ENCODE results near the gene LRRTM1.

LRRTM1 gene

GRCh38 chr2:80323610-80324009 lies 19.1 kb upstream of the LRRTM1 start:
- Histone ChIP-seq H3K79me2 (ENCODE audit: insufficient read depth, low read length) (no peaks in the 10 kb centered on the region), H3K4me1 (ENCODE audit: insufficient read depth, low read length) (no peaks in the 10 kb centered on the region), H3K9ac (ENCODE audit: low read depth, low read length) (no peak overlapping the region), H3K9me3 (ENCODE audit: insufficient read depth, low read length, severe bottlenecking) (no peaks in the 10 kb centered on the region), H3K27ac (ENCODE audit: low read length) (no peak overlapping the region), H3K27me3 (ENCODE audit: insufficient read depth, low read length, poor library complexity) (no peaks in the 10 kb centered on the region), H2AFZ (ENCODE audit: low read depth, low read length) (no peak overlapping the region), H3K4me3 (ENCODE audit: low read depth in 1 of 2, low read length in 2 of 2) (no peak overlapping the region), H3K36me3 (ENCODE audit: insufficient read depth, low read length) (no peaks in the 10 kb centered on the region), H4K20me1 (ENCODE audit: insufficient read depth, low read length) (no peaks in the 10 kb centered on the region), H3K4me2 (ENCODE audit: insufficient read depth, low read length) (no peak overlapping the region)
- ATAC-seq (ENCODE audit: insufficient read depth, low read depth) = no peak
- DNase-seq = no peak
- TF ChIP-seq, protein P1, sequence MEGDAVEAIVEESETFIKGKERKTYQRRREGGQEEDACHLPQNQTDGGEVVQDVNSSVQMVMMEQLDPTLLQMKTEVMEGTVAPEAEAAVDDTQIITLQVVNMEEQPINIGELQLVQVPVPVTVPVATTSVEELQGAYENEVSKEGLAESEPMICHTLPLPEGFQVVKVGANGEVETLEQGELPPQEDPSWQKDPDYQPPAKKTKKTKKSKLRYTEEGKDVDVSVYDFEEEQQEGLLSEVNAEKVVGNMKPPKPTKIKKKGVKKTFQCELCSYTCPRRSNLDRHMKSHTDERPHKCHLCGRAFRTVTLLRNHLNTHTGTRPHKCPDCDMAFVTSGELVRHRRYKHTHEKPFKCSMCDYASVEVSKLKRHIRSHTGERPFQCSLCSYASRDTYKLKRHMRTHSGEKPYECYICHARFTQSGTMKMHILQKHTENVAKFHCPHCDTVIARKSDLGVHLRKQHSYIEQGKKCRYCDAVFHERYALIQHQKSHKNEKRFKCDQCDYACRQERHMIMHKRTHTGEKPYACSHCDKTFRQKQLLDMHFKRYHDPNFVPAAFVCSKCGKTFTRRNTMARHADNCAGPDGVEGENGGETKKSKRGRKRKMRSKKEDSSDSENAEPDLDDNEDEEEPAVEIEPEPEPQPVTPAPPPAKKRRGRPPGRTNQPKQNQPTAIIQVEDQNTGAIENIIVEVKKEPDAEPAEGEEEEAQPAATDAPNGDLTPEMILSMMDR (IDR thresholded peaks at IDR 0.05; ENCODE audit: borderline replicate concordance, extremely low read depth, low read length, poor library complexity, severe bottlenecking) = no peak
- TF ChIP-seq EZH2 (IDR thresholded peaks at IDR 0.05; ENCODE audit: borderline replicate concordance, low read depth, low read length, severe bottlenecking) = no peak

GRCh38 chr2:80322958-80323357 lies 18.4 kb upstream of the LRRTM1 start:
- Histone ChIP-seq H3K27ac (ENCODE audit: low read length) (no peak overlapping the region), H3K4me2 (ENCODE audit: insufficient read depth, low read length) (no peak overlapping the region), H3K79me2 (ENCODE audit: insufficient read depth, low read length) (no peaks in the 10 kb centered on the region), H3K9me3 (ENCODE audit: insufficient read depth, low read length, severe bottlenecking) (no peaks in the 10 kb centered on the region), H3K9ac (ENCODE audit: low read depth, low read length) (no peak overlapping the region), H3K36me3 (ENCODE audit: insufficient read depth, low read length) (no peaks in the 10 kb centered on the region), H4K20me1 (ENCODE audit: insufficient read depth, low read length) (no peaks in the 10 kb centered on the region), H3K4me3 (ENCODE audit: low read depth in 1 of 2, low read length in 2 of 2) (no peak overlapping the region), H3K27me3 (ENCODE audit: insufficient read depth, low read length, poor library complexity) (no peaks in the 10 kb centered on the region), H2AFZ (ENCODE audit: low read depth, low read length) (no peak overlapping the region), H3K4me1 (ENCODE audit: insufficient read depth, low read length) (no peaks in the 10 kb centered on the region)
- no peak for ATAC-seq (ENCODE audit: insufficient read depth, low read depth)
- no peak for DNase-seq
- no peak for TF ChIP-seq EZH2 (IDR thresholded peaks at IDR 0.05; ENCODE audit: borderline replicate concordance, low read depth, low read length, severe bottlenecking)
- TF ChIP-seq, protein P1 (IDR thresholded peaks at IDR 0.05; ENCODE audit: borderline replicate concordance, extremely low read depth, low read length, poor library complexity, severe bottlenecking) = no peak

DNA sequence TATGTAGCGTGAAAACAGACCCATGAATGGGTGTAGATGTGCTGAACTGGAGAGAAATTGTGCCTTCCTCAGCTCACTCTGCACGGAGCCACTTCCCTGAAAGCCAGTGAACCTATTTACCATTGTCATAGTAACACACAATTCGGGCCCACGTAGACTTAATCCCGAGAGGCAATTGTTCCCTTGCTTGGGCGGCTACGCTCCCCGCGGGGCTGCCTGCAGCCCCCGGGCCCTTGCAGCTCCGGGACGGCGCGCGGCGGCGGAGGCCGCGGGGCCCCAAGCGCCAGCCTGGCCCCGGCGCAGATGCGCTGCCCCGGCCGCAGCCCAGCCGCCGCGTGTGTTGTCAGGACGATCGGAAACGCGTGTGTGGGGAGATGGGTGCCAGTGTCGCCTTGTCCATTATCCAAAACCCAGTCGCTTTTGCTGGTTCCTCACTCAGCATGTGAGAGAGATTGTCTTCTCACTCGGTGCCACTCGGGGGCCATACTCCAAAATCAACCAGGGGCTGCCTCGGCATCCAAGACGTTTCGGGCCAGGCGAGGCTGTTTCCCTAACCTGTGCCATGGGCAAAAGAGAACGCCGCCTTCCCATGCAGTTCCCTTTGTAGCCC lies 17.9 kb upstream of the LRRTM1 start:
- no peaks in the 10 kb centered on the region for H3K36me3 ChIP-seq (ENCODE audit: insufficient read depth, low read length)
- no peaks in the 10 kb centered on the region for H3K9me3 ChIP-seq (ENCODE audit: insufficient read depth, low read length, severe bottlenecking)
- ATAC-seq (ENCODE audit: insufficient read depth, low read depth) (no peak), DNase-seq (no peak)
- H3K79me2 ChIP-seq (ENCODE audit: insufficient read depth, low read length) = no peaks in the 10 kb centered on the region
- no peak overlapping the region for H2AFZ ChIP-seq (ENCODE audit: low read depth, low read length)
- no peaks in the 10 kb centered on the region for H3K27me3 ChIP-seq (ENCODE audit: insufficient read depth, low read length, poor library complexity)
- H3K27ac ChIP-seq (ENCODE audit: low read length) = no peak overlapping the region
- no peak for TF ChIP-seq EZH2 (IDR thresholded peaks at IDR 0.05; ENCODE audit: borderline replicate concordance, low read depth, low read length, severe bottlenecking)
- TF ChIP-seq, protein P1 (IDR thresholded peaks at IDR 0.05; ENCODE audit: borderline replicate concordance, extremely low read depth, low read length, poor library complexity, severe bottlenecking) = no peak
- no peak overlapping the region for H3K4me2 ChIP-seq (ENCODE audit: insufficient read depth, low read length)
- no peak overlapping the region for H3K4me3 ChIP-seq (ENCODE audit: low read depth in 1 of 2, low read length in 2 of 2)
- H3K4me1 ChIP-seq (ENCODE audit: insufficient read depth, low read length) = no peaks in the 10 kb centered on the region
- H3K9ac ChIP-seq (ENCODE audit: low read depth, low read length) = no peak overlapping the region
- no peaks in the 10 kb centered on the region for H4K20me1 ChIP-seq (ENCODE audit: insufficient read depth, low read length)

Data from DND-41 (cell line).